HL-60 (cell line): ENCODE measurements around the gene MAD1L1.

Experiments
- TF ChIP-seq, protein P1 (sequence below): IDR thresholded peaks from one replicate; pipeline ENCODE4 v1.5.1; 2011; ENCODE audit warnings: low read length, control low read depth, inconsistent platforms; ENCODE audit not compliant: insufficient read depth
- TF ChIP-seq, protein P2 (sequence below): IDR thresholded peaks from 2 replicates; pipeline ENCODE4 v1.6.1; 2012; ENCODE audit warnings: low read depth; ENCODE audit not compliant: insufficient replicate concordance

DNA sequence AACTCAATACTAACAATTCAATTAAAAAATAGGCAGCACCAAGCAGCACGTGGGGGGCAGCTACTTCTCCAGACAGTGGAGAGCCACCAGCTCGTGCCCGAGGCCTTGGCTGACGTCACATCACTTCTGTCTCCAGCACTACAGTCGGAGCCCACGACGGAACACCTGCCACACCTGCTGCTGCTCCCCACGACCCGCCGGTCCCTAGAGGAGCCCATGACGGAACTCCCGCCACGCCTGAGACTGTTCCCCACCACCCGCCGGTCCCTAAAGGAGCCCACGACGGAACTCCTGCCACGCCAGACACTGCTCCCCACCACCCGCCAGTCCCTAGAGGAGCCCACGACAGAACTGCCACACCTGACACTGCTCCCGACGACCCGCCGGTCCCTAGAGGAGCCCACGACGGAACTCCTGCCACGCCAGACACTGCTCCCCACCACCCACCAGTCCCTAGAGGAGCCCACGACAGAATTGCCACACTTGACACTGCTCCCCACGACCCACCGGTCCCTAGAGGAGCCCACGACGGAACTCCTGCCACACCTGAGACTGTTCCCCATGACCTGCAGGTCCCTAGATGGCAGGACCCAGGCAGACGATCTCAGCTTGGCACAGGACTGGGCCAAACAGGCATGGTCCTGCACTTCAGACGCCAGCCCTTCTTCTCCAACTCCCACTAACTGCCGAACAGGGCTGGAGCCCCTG, 304.7 kb downstream of the MAD1L1 start:
- TF ChIP-seq, protein P1, sequence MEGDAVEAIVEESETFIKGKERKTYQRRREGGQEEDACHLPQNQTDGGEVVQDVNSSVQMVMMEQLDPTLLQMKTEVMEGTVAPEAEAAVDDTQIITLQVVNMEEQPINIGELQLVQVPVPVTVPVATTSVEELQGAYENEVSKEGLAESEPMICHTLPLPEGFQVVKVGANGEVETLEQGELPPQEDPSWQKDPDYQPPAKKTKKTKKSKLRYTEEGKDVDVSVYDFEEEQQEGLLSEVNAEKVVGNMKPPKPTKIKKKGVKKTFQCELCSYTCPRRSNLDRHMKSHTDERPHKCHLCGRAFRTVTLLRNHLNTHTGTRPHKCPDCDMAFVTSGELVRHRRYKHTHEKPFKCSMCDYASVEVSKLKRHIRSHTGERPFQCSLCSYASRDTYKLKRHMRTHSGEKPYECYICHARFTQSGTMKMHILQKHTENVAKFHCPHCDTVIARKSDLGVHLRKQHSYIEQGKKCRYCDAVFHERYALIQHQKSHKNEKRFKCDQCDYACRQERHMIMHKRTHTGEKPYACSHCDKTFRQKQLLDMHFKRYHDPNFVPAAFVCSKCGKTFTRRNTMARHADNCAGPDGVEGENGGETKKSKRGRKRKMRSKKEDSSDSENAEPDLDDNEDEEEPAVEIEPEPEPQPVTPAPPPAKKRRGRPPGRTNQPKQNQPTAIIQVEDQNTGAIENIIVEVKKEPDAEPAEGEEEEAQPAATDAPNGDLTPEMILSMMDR: no peak
- TF ChIP-seq, protein P2, sequence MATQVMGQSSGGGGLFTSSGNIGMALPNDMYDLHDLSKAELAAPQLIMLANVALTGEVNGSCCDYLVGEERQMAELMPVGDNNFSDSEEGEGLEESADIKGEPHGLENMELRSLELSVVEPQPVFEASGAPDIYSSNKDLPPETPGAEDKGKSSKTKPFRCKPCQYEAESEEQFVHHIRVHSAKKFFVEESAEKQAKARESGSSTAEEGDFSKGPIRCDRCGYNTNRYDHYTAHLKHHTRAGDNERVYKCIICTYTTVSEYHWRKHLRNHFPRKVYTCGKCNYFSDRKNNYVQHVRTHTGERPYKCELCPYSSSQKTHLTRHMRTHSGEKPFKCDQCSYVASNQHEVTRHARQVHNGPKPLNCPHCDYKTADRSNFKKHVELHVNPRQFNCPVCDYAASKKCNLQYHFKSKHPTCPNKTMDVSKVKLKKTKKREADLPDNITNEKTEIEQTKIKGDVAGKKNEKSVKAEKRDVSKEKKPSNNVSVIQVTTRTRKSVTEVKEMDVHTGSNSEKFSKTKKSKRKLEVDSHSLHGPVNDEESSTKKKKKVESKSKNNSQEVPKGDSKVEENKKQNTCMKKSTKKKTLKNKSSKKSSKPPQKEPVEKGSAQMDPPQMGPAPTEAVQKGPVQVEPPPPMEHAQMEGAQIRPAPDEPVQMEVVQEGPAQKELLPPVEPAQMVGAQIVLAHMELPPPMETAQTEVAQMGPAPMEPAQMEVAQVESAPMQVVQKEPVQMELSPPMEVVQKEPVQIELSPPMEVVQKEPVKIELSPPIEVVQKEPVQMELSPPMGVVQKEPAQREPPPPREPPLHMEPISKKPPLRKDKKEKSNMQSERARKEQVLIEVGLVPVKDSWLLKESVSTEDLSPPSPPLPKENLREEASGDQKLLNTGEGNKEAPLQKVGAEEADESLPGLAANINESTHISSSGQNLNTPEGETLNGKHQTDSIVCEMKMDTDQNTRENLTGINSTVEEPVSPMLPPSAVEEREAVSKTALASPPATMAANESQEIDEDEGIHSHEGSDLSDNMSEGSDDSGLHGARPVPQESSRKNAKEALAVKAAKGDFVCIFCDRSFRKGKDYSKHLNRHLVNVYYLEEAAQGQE: no peak
